Keratinocyte (primary cell): ENCODE measurements around the gene PCSK2. TPM values are rescaled to one million over a fixed set of nuclear protein-coding genes. Genes with fewer than 3 reads are reported as not detected.

Experiments used
- DNase-seq: peaks from one replicate; pipeline ENCODE4 v3.0.0-alpha.2; 2011; ENCODE audit warnings: low read depth, missing footprints, low spot score
- FAIRE-seq: peaks from 2 replicates; lab custom pipeline; 2011; peaks lifted over from hg19 to GRCh38; lab: Jason Lieb, UNC
- H2AFZ ChIP-seq: 2 replicates; pipeline ENCODE4 v1.6.0; 2012; ENCODE audit warnings: low read length, control low read depth, inconsistent platforms; ENCODE audit not compliant: control insufficient read depth
- H3K27ac ChIP-seq: 2 replicates; pipeline ENCODE4 v1.5.1; 2011; ENCODE audit warnings: low read length; ENCODE audit not compliant: control insufficient read depth, insufficient read depth
- H3K27me3 ChIP-seq: 3 replicates; pipeline ENCODE4 v1.6.0; 2011; ENCODE audit warnings: low read length; ENCODE audit not compliant: control insufficient read depth, insufficient read depth; ENCODE audit errors: extremely low read depth
- H3K36me3 ChIP-seq, 2 experiments: 2 replicates in 1 of 2; 3 replicates in 1 of 2; pipeline ENCODE4 v1.5.1; 2011; ENCODE audit warnings: low read length in 2 of 2, mild to moderate bottlenecking in 1 of 2; ENCODE audit not compliant: control insufficient read depth in 2 of 2, insufficient read depth in 2 of 2; ENCODE audit errors: extremely low read depth in 1 of 2
- H3K4me1 ChIP-seq: 3 replicates; pipeline ENCODE4 v1.5.1; 2011; ENCODE audit warnings: low read length; ENCODE audit not compliant: control insufficient read depth, insufficient read depth; ENCODE audit errors: extremely low read depth
- H3K4me2 ChIP-seq: 3 replicates; pipeline ENCODE4 v1.6.0; 2011; ENCODE audit warnings: low read depth, low read length; ENCODE audit not compliant: control insufficient read depth, insufficient read depth; ENCODE audit errors: extremely low read depth
- H3K4me3 ChIP-seq, 3 experiments: fragments of 200-600 bp in 1 of 3; sonication (generic) in 1 of 3; 2 replicates in 2 of 3; 3 replicates in 1 of 3; pipeline ENCODE4 v1.5.1; 2011 to 2016; ENCODE audit warnings: low read length in 3 of 3, mild to moderate bottlenecking in 3 of 3, control low read depth in 2 of 3, inconsistent platforms in 1 of 3, low read depth in 1 of 3, mixed read lengths in 1 of 3, mixed run types in 1 of 3, moderate library complexity in 1 of 3; ENCODE audit not compliant: control insufficient read depth in 2 of 3, insufficient read depth in 2 of 3; ENCODE audit errors: extremely low read depth in 1 of 3
- H3K79me2 ChIP-seq: 2 replicates; pipeline ENCODE4 v1.6.0; 2012; ENCODE audit warnings: low read length; ENCODE audit not compliant: control insufficient read depth, insufficient read depth
- H3K9ac ChIP-seq: 3 replicates; pipeline ENCODE4 v1.6.0; 2011; ENCODE audit warnings: low read length; ENCODE audit not compliant: control insufficient read depth, insufficient read depth; ENCODE audit errors: extremely low read depth
- H3K9me1 ChIP-seq: 3 replicates; pipeline ENCODE4 v1.6.0; 2011; ENCODE audit warnings: low read length; ENCODE audit not compliant: control insufficient read depth, insufficient read depth; ENCODE audit errors: extremely low read depth
- H3K9me3 ChIP-seq: 2 replicates; pipeline ENCODE4 v1.5.1; 2012; ENCODE audit warnings: low read depth, low read length; ENCODE audit not compliant: control insufficient read depth
- H4K20me1 ChIP-seq: 3 replicates; pipeline ENCODE4 v1.6.0; 2011; ENCODE audit warnings: low read length; ENCODE audit not compliant: control insufficient read depth, insufficient read depth; ENCODE audit errors: extremely low read depth
- CTCF ChIP-seq, 3 experiments: IDR thresholded peaks in 1 of 3; conservative IDR thresholded peaks in 1 of 3; optimal IDR thresholded peaks in 1 of 3; 2 replicates in 2 of 3; 3 replicates in 1 of 3; pipeline versions ENCODE3 to v1.5.1; 2011; ENCODE audit warnings: low read length in 3 of 3, mild to moderate bottlenecking in 3 of 3, moderate library complexity in 2 of 3, control low read depth in 1 of 3, inconsistent platforms in 1 of 3; ENCODE audit not compliant: insufficient read depth in 2 of 3; ENCODE audit errors: extremely low read depth in 1 of 3
- EZH2 ChIP-seq: IDR thresholded peaks from one replicate; pipeline ENCODE4 v1.6.1; 2012; ENCODE audit warnings: inconsistent platforms, mild to moderate bottlenecking, low read length, moderate library complexity
- dilution Hi-C: fragments of 300-500 bp; cut with MboI; formaldehyde crosslinking; loops from one replicate; pipeline ENCODE4 v1.7.0; 2020; ENCODE audit warnings: low sequenced_read_pairs; ENCODE audit not compliant: extremely low pct_ligation_motif_present
- polyA plus RNA-seq, 5 experiments: library from polyadenylated mRNA; depleted of rRNA in 3 of 5; stranded (reverse) in 3 of 5; stranded (forward) in 1 of 5; unstranded in 1 of 5; fragments of >200 nt; gene quantifications; 1 replicate in 1 of 5; 2 replicates in 3 of 5; 3 replicates in 1 of 5; pipeline versions ENCODE4 v1.2.1 to v1.2.3, GENCODE V29; 2011 to 2012; ENCODE audit warnings: missing spikeins in 2 of 5, low read depth in 1 of 5, low replicate concordance in 1 of 5

PCSK2 gene
- polyA plus RNA-seq, 1 donor (not counting 4 experiments of a cell fraction or from before 2014, with no cell fraction given) = not detected

- Histone ChIP-seq H2AFZ (no peak overlapping the region), H3K9me3 (no peaks in the 10 kb centered on the region), H3K4me3 (no peak overlapping the region), H3K9me1 (no peaks in the 10 kb centered on the region), H3K4me2 (no peak overlapping the region), H4K20me1 (no peaks in the 10 kb centered on the region), H3K36me3 (no peaks in the 10 kb centered on the region), H3K4me1 (no peaks in the 10 kb centered on the region), H3K79me2 (no peaks in the 10 kb centered on the region), H3K27me3 (peaks cover 2% of the 10 kb centered on the region), H3K9ac (no peak overlapping the region), H3K27ac (no peak overlapping the region)
- TF ChIP-seq EZH2 (no peak), CTCF (optimal IDR thresholded peaks at IDR 0.05 in 1 of 3, IDR thresholded peaks at IDR 0.05 in 1 of 3, conservative IDR thresholded peaks at IDR 0.05 in 1 of 3; ENCODE audit: extremely low read depth in 1 of 3, insufficient read depth in 2 of 3, low read length in 3 of 3) (no peak)
- FAIRE-seq (no peak), DNase-seq (no peak)
- dilution Hi-C loops = loop anchor here (25.0 kb wide), 1 partner anchor 636 kb away; no protein-coding TSS in a partner anchor
Measured at GRCh38 chr20:17448071-17448470, 221.2 kb downstream of the PCSK2 start.

- Histone ChIP-seq H3K27me3 (peaks cover 7% of the 10 kb centered on the region), H3K36me3 (no peaks in the 10 kb centered on the region), H4K20me1 (no peaks in the 10 kb centered on the region), H3K4me1 (no peaks in the 10 kb centered on the region), H3K4me2 (no peak overlapping the region), H3K9me3 (no peaks in the 10 kb centered on the region), H3K27ac (no peak overlapping the region), H3K79me2 (no peaks in the 10 kb centered on the region), H3K9me1 (no peaks in the 10 kb centered on the region), H3K4me3 (no peak overlapping the region), H3K9ac (no peak overlapping the region), H2AFZ (no peak overlapping the region)
- FAIRE-seq (no peak), DNase-seq (no peak)
- TF ChIP-seq CTCF (optimal IDR thresholded peaks at IDR 0.05 in 1 of 3, IDR thresholded peaks at IDR 0.05 in 1 of 3, conservative IDR thresholded peaks at IDR 0.05 in 1 of 3; ENCODE audit: extremely low read depth in 1 of 3, insufficient read depth in 2 of 3, low read length in 3 of 3) (no peak), EZH2 (no peak)
- dilution Hi-C loops = loop anchor here (25.0 kb wide), 1 partner anchor 637 kb away; no protein-coding TSS in a partner anchor
Measured at GRCh38 chr20:17449031-17449430, 222.2 kb downstream of the PCSK2 start.
